Mucosa of stomach (tissue), 1 donor: ENCODE results near the gene USP11.
"Not testable (repeated sequence)": the region's sequence is repeated elsewhere in the genome, so short reads cannot be mapped to it uniquely, and the experiment has no call there.

ENCODE experiments used
- H3K27me3 ChIP-seq: one replicate; pipeline ENCODE4 v1.7.0; 2013; ENCODE audit warnings: mild to moderate bottlenecking, low read length; ENCODE audit not compliant: control insufficient read depth, insufficient read depth
- H3K36me3 ChIP-seq: one replicate; pipeline ENCODE4 v1.7.0; 2013; ENCODE audit warnings: low read length; ENCODE audit not compliant: control insufficient read depth, insufficient read depth
- H3K4me1 ChIP-seq: one replicate; pipeline ENCODE4 v1.7.0; 2013; ENCODE audit warnings: mild to moderate bottlenecking, low read length; ENCODE audit not compliant: control insufficient read depth, insufficient read depth
- H3K4me3 ChIP-seq: one replicate; pipeline ENCODE4 v1.7.0; 2013; ENCODE audit warnings: low read length
- H3K9ac ChIP-seq: one replicate; pipeline ENCODE4 v1.7.0; 2013; ENCODE audit warnings: mild to moderate bottlenecking, low read length, moderate library complexity
- H3K9me3 ChIP-seq: one replicate; pipeline ENCODE4 v1.7.0; 2013; ENCODE audit warnings: mild to moderate bottlenecking, low read length, moderate library complexity; ENCODE audit not compliant: control insufficient read depth
- donor health status: Pancreatic carcinoma.

USP11 gene

DNA sequence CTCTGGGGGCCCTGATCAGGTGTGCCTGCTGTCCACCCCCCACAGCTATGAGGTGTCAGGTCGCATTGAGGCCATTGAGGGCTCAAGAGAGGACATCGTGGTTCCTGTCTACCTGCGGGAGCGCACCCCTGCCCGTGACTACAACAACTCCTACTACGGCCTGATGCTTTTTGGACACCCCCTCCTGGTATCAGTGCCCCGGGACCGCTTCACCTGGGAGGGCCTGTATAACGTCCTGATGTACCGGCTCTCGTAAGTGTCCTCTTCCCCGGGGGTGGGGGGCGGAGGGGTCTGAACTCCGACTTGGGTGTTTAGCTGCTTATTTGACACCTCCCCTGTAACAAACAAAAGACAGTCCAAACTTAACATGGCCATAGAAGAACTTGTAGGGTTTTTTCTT is 10.5 kb downstream of the USP11 start:
- Histone ChIP-seq H3K4me1 (no peaks in the 10 kb centered on the region), H3K4me3 (no peak overlapping the region), H3K27me3 (no peaks in the 10 kb centered on the region), H3K9ac (no peak overlapping the region), H3K9me3 (no peaks in the 10 kb centered on the region), H3K36me3 (no peaks in the 10 kb centered on the region)

DNA sequence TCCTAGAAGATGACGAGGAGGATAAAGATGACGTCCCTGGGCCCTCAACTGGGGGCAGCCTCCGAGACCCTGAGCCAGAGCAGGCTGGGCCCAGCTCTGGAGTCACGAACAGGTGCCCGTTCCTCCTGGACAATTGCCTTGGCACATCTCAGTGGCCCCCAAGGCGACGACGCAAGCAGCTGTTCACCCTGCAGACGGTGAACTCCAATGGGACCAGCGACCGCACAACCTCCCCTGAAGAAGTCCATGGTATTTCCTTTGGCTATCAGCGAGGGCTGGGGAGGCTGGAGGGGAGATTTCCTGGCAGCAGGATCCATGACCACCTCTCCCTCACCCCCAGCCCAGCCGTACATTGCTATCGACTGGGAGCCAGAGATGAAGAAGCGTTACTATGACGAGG is 11.9 kb downstream of the USP11 start:
- H3K27me3 ChIP-seq, result no peaks in the 10 kb centered on the region
- H3K4me1 ChIP-seq, result no peaks in the 10 kb centered on the region
- no peaks in the 10 kb centered on the region for H3K36me3 ChIP-seq
- no peak overlapping the region for H3K9ac ChIP-seq
- H3K9me3 ChIP-seq, result no peaks in the 10 kb centered on the region
- H3K4me3 ChIP-seq, result no peak overlapping the region

DNA sequence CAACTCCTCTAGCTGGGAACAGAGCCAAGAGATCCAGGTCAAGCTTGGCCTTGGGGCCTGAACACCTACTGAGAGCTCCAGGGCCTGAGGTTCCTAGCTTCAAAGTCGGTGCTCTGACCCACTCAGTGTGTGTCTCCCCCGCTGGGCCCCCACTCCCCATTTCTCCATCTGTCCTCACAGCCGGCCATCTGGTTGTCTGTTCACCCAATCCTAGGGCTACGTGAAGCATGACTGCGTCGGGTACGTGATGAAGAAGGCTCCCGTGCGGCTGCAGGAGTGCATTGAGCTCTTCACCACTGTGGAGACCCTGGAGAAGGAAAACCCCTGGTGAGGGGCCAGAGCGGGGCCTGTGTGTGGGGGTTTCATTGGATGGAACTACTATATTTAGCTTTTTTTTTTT is 12.3 kb downstream of the USP11 start:
- Histone ChIP-seq H3K4me1 (no peaks in the 10 kb centered on the region), H3K27me3 (no peaks in the 10 kb centered on the region), H3K36me3 (no peaks in the 10 kb centered on the region), H3K9me3 (no peaks in the 10 kb centered on the region), H3K4me3 (no peak overlapping the region), H3K9ac (no peak overlapping the region)

DNA sequence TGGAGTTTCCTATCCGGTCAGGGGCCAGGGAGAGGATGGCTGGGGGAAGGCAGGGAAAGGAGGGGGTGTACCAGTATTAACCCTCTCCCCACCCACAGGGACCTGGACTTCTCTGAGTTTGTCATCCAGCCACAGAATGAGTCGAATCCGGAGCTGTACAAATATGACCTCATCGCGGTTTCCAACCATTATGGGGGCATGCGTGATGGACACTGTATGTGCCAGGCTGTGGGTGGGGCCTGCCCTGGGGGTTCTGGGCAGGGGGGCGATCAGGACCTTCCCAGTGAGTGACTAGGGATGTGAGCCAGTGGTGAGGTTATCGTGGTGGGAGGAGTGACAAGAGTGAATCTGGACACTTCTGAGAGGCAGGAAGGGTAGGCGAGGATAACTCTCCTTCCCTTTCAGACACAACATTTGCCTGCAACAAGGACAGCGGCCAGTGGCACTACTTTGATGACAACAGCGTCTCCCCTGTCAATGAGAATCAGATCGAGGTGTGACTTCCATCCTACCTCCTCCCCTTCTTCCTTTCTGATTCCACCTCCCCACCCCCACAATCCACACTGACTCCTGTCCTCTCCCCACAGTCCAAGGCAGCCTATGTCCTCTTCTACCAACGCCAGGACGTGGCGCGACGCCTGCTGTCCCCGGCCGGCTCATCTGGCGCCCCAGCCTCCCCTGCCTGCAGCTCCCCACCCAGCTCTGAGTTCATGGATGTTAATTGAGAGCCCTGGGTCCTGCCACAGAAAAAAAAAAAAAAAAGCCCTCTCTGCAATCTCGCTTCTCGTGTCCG is 14.6 kb downstream of the USP11 start:
- Histone ChIP-seq H3K27me3 (no peaks in the 10 kb centered on the region), H3K4me1 (no peaks in the 10 kb centered on the region), H3K4me3 (no peak overlapping the region), H3K9me3 (no peaks in the 10 kb centered on the region), H3K36me3 (no peaks in the 10 kb centered on the region), H3K9ac (no peak overlapping the region)

DNA sequence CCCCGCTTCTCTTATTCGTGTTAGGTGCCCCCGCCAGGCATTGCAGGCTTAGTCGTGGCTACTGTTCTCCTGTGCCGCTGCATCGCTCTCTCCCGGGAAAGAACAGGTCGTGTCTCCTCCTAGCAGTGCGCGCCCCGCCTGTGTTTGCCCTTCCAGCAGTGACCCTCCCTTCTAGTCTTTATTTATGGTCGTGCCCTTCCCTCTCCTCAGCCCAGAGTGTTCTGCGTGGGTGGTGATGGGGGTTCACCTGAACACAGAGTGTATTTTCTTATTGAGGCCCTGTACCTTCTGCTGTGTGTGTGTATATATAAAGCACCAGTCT is 15.2 kb downstream of the USP11 start:
- Histone ChIP-seq H3K9ac (no peak overlapping the region), H3K36me3 (no peaks in the 10 kb centered on the region), H3K27me3 (no peaks in the 10 kb centered on the region), H3K9me3 (no peaks in the 10 kb centered on the region), H3K4me3 (no peak overlapping the region), H3K4me1 (no peaks in the 10 kb centered on the region)

DNA sequence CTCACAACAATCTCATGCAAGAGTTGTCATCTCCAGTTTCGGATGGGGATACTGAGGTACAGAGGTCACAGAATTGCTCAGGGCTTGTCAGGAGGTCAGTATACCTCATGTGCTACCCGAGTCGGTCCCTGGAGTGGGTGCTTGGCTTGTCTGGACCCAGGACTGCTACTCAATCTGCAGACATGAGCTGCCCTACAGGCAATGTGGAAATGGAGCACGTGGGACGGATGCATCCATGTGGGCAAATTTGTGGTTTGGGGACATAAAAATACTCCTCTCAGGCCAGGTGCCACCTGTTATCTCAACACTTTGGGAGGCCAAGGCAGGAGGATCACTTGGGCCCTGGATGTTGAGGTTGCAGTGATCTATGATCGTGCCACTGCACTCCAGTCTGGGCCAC is 15.8 kb downstream of the USP11 start:
- Histone ChIP-seq H3K27me3 (no peaks in the 10 kb centered on the region), H3K4me1 (no peaks in the 10 kb centered on the region)

DNA sequence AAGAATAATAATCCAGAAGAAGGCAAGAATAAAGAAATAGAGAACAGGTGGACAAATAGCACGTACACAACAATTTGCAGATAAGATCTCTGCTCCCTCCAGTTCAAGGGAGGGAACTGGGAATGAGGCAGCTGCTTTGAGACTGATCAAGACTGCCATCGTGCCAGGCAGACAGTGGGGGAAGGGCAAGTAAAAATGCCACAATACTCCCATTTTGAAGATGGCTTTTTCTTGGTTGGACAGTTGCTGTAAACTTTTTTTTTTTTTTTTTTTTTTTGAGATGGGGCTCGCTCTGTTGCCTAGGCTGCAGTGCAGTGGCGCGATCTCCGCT is 17.2 kb downstream of the USP11 start:
- Histone ChIP-seq H3K9ac (no peak overlapping the region), H3K27me3 (no peaks in the 10 kb centered on the region), H3K9me3 (no peaks in the 10 kb centered on the region), H3K36me3 (no peaks in the 10 kb centered on the region), H3K4me3 (no peak overlapping the region), H3K4me1 (no peaks in the 10 kb centered on the region)

More for the DNA sequence above, 15.8 kb downstream of the USP11 start:
- H3K36me3 ChIP-seq, result no peaks in the 10 kb centered on the region
- H3K4me3 ChIP-seq, result no peak overlapping the region
- H3K9ac ChIP-seq, result no peak overlapping the region
- H3K9me3 ChIP-seq, result no peaks in the 10 kb centered on the region

DNA sequence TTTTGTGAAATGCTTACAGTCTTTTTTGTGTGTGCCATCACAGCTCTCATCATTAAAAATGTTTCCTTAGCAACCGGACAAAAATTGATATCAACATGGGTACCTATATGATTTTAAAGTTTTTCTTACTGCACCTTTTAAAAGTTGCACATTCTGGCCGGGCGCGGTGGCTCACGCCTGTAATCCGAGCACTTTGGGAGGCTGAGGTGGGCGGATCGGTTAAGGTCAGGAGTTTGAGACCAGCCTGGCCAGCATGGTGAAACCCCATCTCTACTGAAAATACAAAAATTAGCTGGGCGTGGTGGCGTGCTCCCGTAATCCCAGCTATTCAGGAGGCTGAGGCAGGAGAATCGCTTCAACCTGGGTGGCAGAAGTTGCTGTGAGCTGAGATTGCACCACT is 24.8 kb downstream of the USP11 start:
- H3K9ac ChIP-seq, H3K27me3 ChIP-seq, H3K9me3 ChIP-seq: not testable (repeated sequence)

DNA sequence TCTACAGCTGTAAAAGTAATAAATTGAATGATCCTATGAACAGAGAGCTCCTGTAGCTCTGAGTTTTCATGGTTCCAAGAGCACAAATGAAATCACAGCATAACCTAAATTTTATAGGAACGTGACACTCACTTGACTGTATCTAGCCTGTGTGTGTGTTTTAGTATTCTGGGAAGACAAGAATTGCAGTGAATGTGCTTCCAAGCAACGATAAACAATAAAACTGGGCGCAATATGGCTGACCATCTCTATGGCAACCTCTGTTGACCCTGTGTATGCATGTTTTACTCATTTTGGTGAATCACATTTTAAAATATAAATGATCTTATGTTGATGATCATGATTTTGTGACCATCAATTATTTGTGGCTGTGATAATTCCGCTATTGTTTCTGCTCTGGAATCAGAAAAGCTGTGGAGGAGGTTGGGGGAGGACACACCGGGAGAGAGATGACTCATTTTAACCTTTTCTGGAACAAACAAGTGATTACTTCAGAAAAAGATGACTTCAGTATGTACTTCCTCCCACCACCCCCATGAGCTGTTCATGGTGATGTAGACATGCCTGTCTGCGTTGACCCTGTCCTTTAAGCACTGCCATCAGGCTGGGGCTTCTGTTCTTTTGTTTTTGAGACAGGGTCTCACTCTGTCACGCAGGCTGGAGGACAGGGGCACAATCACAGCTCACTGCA is 31.8 kb downstream of the USP11 start:
- Histone ChIP-seq H3K9ac (no peak overlapping the region), H3K36me3 (no peaks in the 10 kb centered on the region), H3K4me3 (no peak overlapping the region), H3K27me3 (no peaks in the 10 kb centered on the region), H3K4me1 (no peaks in the 10 kb centered on the region), H3K9me3 (no peaks in the 10 kb centered on the region)

More for the DNA sequence above, 24.8 kb downstream of the USP11 start:
- not testable (repeated sequence) for H3K4me1 ChIP-seq, H3K36me3 ChIP-seq, H3K4me3 ChIP-seq

DNA sequence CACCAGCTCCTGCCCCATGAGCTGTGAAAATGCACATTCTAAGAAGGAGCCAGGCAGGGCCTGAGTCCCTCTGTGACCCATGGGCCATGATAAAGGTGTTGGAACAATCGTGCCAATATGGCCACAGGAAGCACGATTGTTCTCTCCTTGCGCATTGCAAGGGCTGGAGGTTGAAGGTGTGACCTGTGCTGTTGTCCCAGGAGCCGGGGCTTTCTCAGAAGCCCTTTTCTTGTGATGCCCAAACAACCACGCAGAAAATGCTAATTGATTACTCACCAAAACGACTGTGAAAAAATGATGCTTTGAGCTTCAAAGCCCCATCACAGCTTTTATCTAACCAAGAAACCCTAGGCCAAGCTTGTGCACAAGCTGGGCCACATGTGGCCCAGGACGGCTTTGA is 33.8 kb downstream of the USP11 start:
- Histone ChIP-seq H3K4me1 (no peaks in the 10 kb centered on the region), H3K27me3 (no peaks in the 10 kb centered on the region), H3K9me3 (no peaks in the 10 kb centered on the region), H3K9ac (no peak overlapping the region), H3K4me3 (no peak overlapping the region), H3K36me3 (no peaks in the 10 kb centered on the region)

DNA sequence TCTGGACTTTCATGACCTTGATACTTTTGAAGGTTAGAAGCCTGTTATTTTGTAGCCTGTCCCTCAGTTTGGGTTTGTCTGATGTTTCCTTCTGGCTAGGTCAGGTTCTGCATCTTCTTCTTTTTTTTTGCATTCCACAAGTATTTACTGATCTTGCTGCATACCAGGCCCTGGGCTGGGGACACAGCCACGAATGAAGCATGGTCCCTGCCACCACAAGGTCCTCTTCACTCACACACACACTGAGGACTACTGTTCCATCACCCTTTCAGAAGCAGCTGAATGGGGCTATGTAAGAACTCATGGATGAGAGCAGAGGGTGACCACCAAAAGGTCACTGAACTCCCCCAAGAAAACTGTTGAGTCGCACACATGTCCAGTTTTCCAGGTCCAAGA is 39.2 kb downstream of the USP11 start:
- Histone ChIP-seq H3K4me3 (no peak overlapping the region), H3K4me1 (no peaks in the 10 kb centered on the region), H3K27me3 (no peaks in the 10 kb centered on the region), H3K9me3 (no peaks in the 10 kb centered on the region), H3K9ac (no peak overlapping the region), H3K36me3 (no peaks in the 10 kb centered on the region)

DNA sequence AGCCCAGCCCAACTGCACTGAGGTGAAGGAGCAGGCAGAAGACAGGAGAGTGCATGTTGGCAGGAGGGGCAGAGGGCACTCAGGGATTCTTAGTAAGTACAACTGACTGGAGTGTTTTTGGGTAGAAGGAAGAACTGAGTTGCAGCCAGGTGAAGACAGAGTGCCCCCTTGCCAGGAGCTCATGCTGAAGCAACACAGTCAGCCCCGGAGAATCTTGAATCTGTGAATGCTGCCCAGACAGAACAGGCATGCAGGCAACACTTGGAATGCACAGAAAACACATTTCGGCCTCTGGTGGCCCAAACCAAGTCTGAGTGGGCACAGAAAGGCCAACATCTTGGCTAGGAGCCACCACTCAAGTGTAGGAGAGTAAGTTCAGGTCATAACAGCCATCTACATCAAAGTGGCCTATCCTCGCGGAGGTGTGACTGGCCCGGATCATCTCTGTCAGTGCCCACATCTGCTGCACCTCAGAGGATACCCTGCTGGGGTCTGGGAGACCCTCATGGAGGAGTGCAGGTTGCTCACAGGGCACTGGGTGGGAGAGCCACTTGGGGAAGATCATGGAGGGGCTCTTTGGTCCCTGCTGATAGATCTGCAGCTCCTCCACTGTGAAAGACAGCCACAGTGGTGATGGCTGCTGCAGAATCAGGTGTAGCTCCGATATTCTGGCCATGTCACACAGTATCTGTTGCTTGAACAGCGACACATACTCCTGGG is 40.4 kb downstream of the USP11 start:
- Histone ChIP-seq H3K9ac (no peak overlapping the region), H3K9me3 (no peaks in the 10 kb centered on the region), H3K4me3 (no peak overlapping the region), H3K4me1 (no peaks in the 10 kb centered on the region), H3K27me3 (no peaks in the 10 kb centered on the region), H3K36me3 (no peaks in the 10 kb centered on the region)
